SK-N-SH treated with all-trans-retinoic acid at 6 μM for 48 hours (cell line): ENCODE results near the gene MAP2K4.

ENCODE experiments used
- ARNTL ChIP-seq: fragments of 450-650 bp; formaldehyde crosslinking; IDR thresholded peaks from 2 replicates; pipeline ENCODE4 v1.5.0; 2020; ENCODE audit warnings: low read depth, mild to moderate bottlenecking, moderate library complexity, borderline replicate concordance
- CSDC2 ChIP-seq: fragments of 250-450 bp; sonication (Bioruptor Pico); IDR thresholded peaks from 2 replicates; pipeline ENCODE4 v1.5.0; 2020; ENCODE audit warnings: mild to moderate bottlenecking, moderate library complexity
- ESRRG ChIP-seq: fragments of 250-450 bp; sonication (Bioruptor Pico); IDR thresholded peaks from 2 replicates; pipeline ENCODE4 v1.6.1; 2021; ENCODE audit warnings: mild to moderate bottlenecking
- PATZ1 ChIP-seq: fragments of 250-450 bp; sonication (Bioruptor Pico); IDR thresholded peaks from 2 replicates; pipeline ENCODE4 v1.8.0; 2020; ENCODE audit warnings: mild to moderate bottlenecking, moderate library complexity, borderline replicate concordance
- PPARA ChIP-seq: fragments of 250-450 bp; sonication (Bioruptor Pico); IDR thresholded peaks from 2 replicates; pipeline ENCODE4 v1.5.0; 2020; ENCODE audit warnings: mild to moderate bottlenecking, borderline replicate concordance
- RARB ChIP-seq: fragments of 250-450 bp; sonication (Bioruptor Pico); IDR thresholded peaks from 2 replicates; pipeline ENCODE4 v1.8.0; 2021; ENCODE audit warnings: mild to moderate bottlenecking, moderate library complexity
- SNAI2 ChIP-seq: fragments of 250-450 bp; sonication (Bioruptor Pico); IDR thresholded peaks from 2 replicates; pipeline ENCODE4 v1.5.0; 2020; ENCODE audit warnings: mild to moderate bottlenecking, moderate library complexity
- TCF4 ChIP-seq: fragments of 250-450 bp; sonication (Bioruptor Pico); IDR thresholded peaks from 2 replicates; pipeline ENCODE4 v1.8.0; 2021; ENCODE audit warnings: mild to moderate bottlenecking, moderate library complexity, borderline replicate concordance
- ZFP3 ChIP-seq: fragments of 250-450 bp; sonication (Bioruptor Pico); IDR thresholded peaks from 2 replicates; pipeline ENCODE4 v1.5.0; 2020; ENCODE audit warnings: mild to moderate bottlenecking, moderate library complexity
- ZFP30 ChIP-seq: fragments of 450-650 bp; formaldehyde crosslinking; IDR thresholded peaks from 2 replicates; pipeline ENCODE4 v1.5.0; 2022; ENCODE audit warnings: mild to moderate bottlenecking, moderate library complexity
- ZNF565 ChIP-seq: fragments of 450-650 bp; formaldehyde crosslinking; conservative IDR thresholded peaks from 2 replicates; pipeline ENCODE4 v1.5.0; 2020; ENCODE audit warnings: low read depth, mild to moderate bottlenecking, moderate library complexity
- ZNF70 ChIP-seq: fragments of 450-650 bp; formaldehyde crosslinking; IDR thresholded peaks from 2 replicates; pipeline ENCODE4 v1.5.0; 2020; ENCODE audit warnings: mild to moderate bottlenecking, moderate library complexity
- TF ChIP-seq, protein P1 (sequence below): fragments of 250-450 bp; sonication (Bioruptor Pico); IDR thresholded peaks from 2 replicates; pipeline ENCODE4 v1.5.1; 2021; ENCODE audit warnings: mild to moderate bottlenecking, moderate library complexity
- TF ChIP-seq, protein P2 (sequence below): fragments of 250-450 bp; sonication (Bioruptor Pico); IDR thresholded peaks from 2 replicates; pipeline ENCODE4 v1.5.0; 2020; ENCODE audit warnings: mild to moderate bottlenecking, moderate library complexity

GRCh38 chr17:12020642-12021622, at the start of gene MAP2K4:
- TF ChIP-seq ESRRG (CRISPR knock-in tag): no peak
- TF ChIP-seq TCF4 (CRISPR knock-in tag): no peak
- TF ChIP-seq ZFP3 (CRISPR knock-in tag): no peak
- TF ChIP-seq PATZ1 (CRISPR knock-in tag): no peak
- TF ChIP-seq ARNTL: no peak
- TF ChIP-seq, protein P1, sequence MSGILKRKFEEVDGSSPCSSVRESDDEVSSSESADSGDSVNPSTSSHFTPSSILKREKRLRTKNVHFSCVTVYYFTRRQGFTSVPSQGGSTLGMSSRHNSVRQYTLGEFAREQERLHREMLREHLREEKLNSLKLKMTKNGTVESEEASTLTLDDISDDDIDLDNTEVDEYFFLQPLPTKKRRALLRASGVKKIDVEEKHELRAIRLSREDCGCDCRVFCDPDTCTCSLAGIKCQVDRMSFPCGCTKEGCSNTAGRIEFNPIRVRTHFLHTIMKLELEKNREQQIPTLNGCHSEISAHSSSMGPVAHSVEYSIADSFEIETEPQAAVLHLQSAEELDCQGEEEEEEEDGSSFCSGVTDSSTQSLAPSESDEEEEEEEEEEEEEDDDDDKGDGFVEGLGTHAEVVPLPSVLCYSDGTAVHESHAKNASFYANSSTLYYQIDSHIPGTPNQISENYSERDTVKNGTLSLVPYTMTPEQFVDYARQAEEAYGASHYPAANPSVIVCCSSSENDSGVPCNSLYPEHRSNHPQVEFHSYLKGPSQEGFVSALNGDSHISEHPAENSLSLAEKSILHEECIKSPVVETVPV (CRISPR knock-in tag): no peak
- TF ChIP-seq RARB (CRISPR knock-in tag): no peak
- TF ChIP-seq CSDC2: no peak
- TF ChIP-seq ZNF70 (CRISPR knock-in tag): no peak
- no peak for TF ChIP-seq ZNF565 (CRISPR knock-in tag)
- TF ChIP-seq, protein P2, sequence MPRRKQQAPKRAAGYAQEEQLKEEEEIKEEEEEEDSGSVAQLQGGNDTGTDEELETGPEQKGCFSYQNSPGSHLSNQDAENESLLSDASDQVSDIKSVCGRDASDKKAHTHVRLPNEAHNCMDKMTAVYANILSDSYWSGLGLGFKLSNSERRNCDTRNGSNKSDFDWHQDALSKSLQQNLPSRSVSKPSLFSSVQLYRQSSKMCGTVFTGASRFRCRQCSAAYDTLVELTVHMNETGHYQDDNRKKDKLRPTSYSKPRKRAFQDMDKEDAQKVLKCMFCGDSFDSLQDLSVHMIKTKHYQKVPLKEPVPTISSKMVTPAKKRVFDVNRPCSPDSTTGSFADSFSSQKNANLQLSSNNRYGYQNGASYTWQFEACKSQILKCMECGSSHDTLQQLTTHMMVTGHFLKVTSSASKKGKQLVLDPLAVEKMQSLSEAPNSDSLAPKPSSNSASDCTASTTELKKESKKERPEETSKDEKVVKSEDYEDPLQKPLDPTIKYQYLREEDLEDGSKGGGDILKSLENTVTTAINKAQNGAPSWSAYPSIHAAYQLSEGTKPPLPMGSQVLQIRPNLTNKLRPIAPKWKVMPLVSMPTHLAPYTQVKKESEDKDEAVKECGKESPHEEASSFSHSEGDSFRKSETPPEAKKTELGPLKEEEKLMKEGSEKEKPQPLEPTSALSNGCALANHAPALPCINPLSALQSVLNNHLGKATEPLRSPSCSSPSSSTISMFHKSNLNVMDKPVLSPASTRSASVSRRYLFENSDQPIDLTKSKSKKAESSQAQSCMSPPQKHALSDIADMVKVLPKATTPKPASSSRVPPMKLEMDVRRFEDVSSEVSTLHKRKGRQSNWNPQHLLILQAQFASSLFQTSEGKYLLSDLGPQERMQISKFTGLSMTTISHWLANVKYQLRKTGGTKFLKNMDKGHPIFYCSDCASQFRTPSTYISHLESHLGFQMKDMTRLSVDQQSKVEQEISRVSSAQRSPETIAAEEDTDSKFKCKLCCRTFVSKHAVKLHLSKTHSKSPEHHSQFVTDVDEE (CRISPR knock-in tag): no peak
- TF ChIP-seq PPARA: no peak
- no peak for TF ChIP-seq SNAI2 (CRISPR knock-in tag)
- TF ChIP-seq ZFP30 (CRISPR knock-in tag): no peak
